ENCODE results near the gene HDAC11. TPM values are rescaled to one million over a fixed set of nuclear protein-coding genes. Genes with fewer than 3 reads are reported as not detected.

HDAC11 gene
- total RNA-seq, 4 donors from 2014 or later, result 19.8 to 44.0 (median 27.1) TPM

- TF ChIP-seq POLR2AphosphoS5 (IDR thresholded peaks at IDR 0.05) (no peak), CTCF (IDR thresholded peaks at IDR 0.05) (no peak), EP300 (IDR thresholded peaks at IDR 0.05; ENCODE audit: low read depth) (no peak), POLR2A (IDR thresholded peaks at IDR 0.05) (no peak)
- no peaks in the 10 kb centered on the region for H3K9me3 ChIP-seq
- no peaks in the 10 kb centered on the region for H3K27me3 ChIP-seq
- peaks cover 0 to 12% (median 9%) of the 10 kb centered on the region in 4 donors for H3K4me1 ChIP-seq
- H3K4me3 ChIP-seq, result no peak overlapping the region
- H3K27ac ChIP-seq, result no peak overlapping the region
- in situ Hi-C loops (cut with MboI; ENCODE audit: low pct_ligation_motif_present in 1 of 4, low pct_unique_long_range_greater_than_20kb in 1 of 4, low sequenced_read_pairs in 3 of 4) (loop anchor here (10.0 to 25.0 kb wide), 2 partner anchors 368 to 371 kb away; no protein-coding TSS in a partner anchor), intact Hi-C loops (cut with DNase I; ENCODE audit: low total_unique reads) (loop anchor here (10.0 kb wide), 1 partner anchor 361 kb away; no protein-coding TSS in a partner anchor)
- WGBS, 2 donors (ENCODE audit: low coverage in 1 of 2), result 33 to 79% methylated on average over 1 to 6 of the region's 6 CpGs
- no peaks in the 10 kb centered on the region for H3K36me3 ChIP-seq
- DNase-seq, result no peak
Measured at GRCh38 chr3:13455644-13456043, 24.5 kb upstream of the HDAC11 start.

- TF ChIP-seq EP300 (IDR thresholded peaks at IDR 0.05; ENCODE audit: low read depth), result no peak
- TF ChIP-seq POLR2A (IDR thresholded peaks at IDR 0.05), result no peak
- no peak for TF ChIP-seq POLR2AphosphoS5 (IDR thresholded peaks at IDR 0.05)
- no peak for TF ChIP-seq CTCF (IDR thresholded peaks at IDR 0.05)
- DNase-seq, result no peak
- H3K4me1 ChIP-seq, result peaks cover 0 to 2% (median under 1%) of the 10 kb centered on the region in 4 donors
- H3K27me3 ChIP-seq, result no peaks in the 10 kb centered on the region
- H3K27ac ChIP-seq, result no peak overlapping the region
- no peaks in the 10 kb centered on the region for H3K36me3 ChIP-seq
- 65 to 100% methylated on average over 2 to 4 of the region's 4 CpGs for WGBS, 2 donors (ENCODE audit: low coverage in 1 of 2)
- in situ Hi-C loops (cut with MboI; ENCODE audit: low pct_ligation_motif_present in 1 of 4, low pct_unique_long_range_greater_than_20kb in 1 of 4, low sequenced_read_pairs in 3 of 4) (loop anchor here (10.0 to 25.0 kb wide), 2 partner anchors 370 to 373 kb away; no protein-coding TSS in a partner anchor), intact Hi-C loops (cut with DNase I; ENCODE audit: low total_unique reads) (loop anchor here (10.0 kb wide), 1 partner anchor 363 kb away; no protein-coding TSS in a partner anchor)
- no peaks in the 10 kb centered on the region for H3K9me3 ChIP-seq
- no peak overlapping the region for H3K4me3 ChIP-seq
Measured at GRCh38 chr3:13457593-13457992, 22.5 kb upstream of the HDAC11 start.

GRCh38 chr3:13459605-13460340 lies 20.3 kb upstream of the HDAC11 start:
- no peaks in the 10 kb centered on the region for H3K4me1 ChIP-seq
- no peak overlapping the region for H3K27ac ChIP-seq
- no peaks in the 10 kb centered on the region for H3K27me3 ChIP-seq
- no peak overlapping the region for H3K4me3 ChIP-seq
- 86 to 94% methylated on average over 5 to 9 of the region's 9 CpGs for WGBS, 2 donors (ENCODE audit: low coverage in 1 of 2)
- in situ Hi-C loops (cut with MboI; ENCODE audit: low pct_ligation_motif_present in 1 of 4, low pct_unique_long_range_greater_than_20kb in 1 of 4, low sequenced_read_pairs in 3 of 4), result loop anchor here (10.0 to 25.0 kb wide), 2 partner anchors 372 to 375 kb away; no protein-coding TSS in a partner anchor
- no peaks in the 10 kb centered on the region for H3K36me3 ChIP-seq
- intact Hi-C loops (cut with DNase I; ENCODE audit: low total_unique reads), result loop anchor here (10.0 kb wide), 1 partner anchor 365 kb away; no protein-coding TSS in a partner anchor
- no peak for TF ChIP-seq CTCF (IDR thresholded peaks at IDR 0.05)
- TF ChIP-seq POLR2AphosphoS5 (IDR thresholded peaks at IDR 0.05), result no peak
- no peak for TF ChIP-seq POLR2A (IDR thresholded peaks at IDR 0.05)
- TF ChIP-seq EP300 (IDR thresholded peaks at IDR 0.05; ENCODE audit: low read depth), result no peak
- H3K9me3 ChIP-seq, result no peaks in the 10 kb centered on the region
- DNase-seq, result no peak

- no peak for DNase-seq
- WGBS, 2 donors (ENCODE audit: low coverage in 1 of 2), result 91% methylated on average over 7 of the region's 7 CpGs; no CpG with 5 or more reads in 1 of the 2 donors
- H3K27ac ChIP-seq, result no peak overlapping the region
- no peak overlapping the region for H3K4me3 ChIP-seq
- intact Hi-C loops (cut with DNase I; ENCODE audit: low total_unique reads), result no loop called here
- H3K36me3 ChIP-seq, result no peaks in the 10 kb centered on the region
- H3K27me3 ChIP-seq, result no peaks in the 10 kb centered on the region
- no peak for TF ChIP-seq POLR2A (IDR thresholded peaks at IDR 0.05)
- no peaks in the 10 kb centered on the region for H3K9me3 ChIP-seq
- in situ Hi-C loops (cut with MboI; ENCODE audit: low pct_ligation_motif_present in 1 of 4, low pct_unique_long_range_greater_than_20kb in 1 of 4, low sequenced_read_pairs in 3 of 4), result loop anchor here in 1 of 4 donors (25.0 kb wide), 1 partner anchor 373 kb away; no protein-coding TSS in a partner anchor
- H3K4me1 ChIP-seq, result no peaks in the 10 kb centered on the region
Measured at GRCh38 chr3:13460341-13460736, 19.8 kb upstream of the HDAC11 start.
